ENCODE results near the gene NT5C3A. TPM values are rescaled to one million over a fixed set of nuclear protein-coding genes. Genes with fewer than 3 reads are reported as not detected.

The NT5C3A gene
- 31.3 TPM for total RNA-seq

DNA sequence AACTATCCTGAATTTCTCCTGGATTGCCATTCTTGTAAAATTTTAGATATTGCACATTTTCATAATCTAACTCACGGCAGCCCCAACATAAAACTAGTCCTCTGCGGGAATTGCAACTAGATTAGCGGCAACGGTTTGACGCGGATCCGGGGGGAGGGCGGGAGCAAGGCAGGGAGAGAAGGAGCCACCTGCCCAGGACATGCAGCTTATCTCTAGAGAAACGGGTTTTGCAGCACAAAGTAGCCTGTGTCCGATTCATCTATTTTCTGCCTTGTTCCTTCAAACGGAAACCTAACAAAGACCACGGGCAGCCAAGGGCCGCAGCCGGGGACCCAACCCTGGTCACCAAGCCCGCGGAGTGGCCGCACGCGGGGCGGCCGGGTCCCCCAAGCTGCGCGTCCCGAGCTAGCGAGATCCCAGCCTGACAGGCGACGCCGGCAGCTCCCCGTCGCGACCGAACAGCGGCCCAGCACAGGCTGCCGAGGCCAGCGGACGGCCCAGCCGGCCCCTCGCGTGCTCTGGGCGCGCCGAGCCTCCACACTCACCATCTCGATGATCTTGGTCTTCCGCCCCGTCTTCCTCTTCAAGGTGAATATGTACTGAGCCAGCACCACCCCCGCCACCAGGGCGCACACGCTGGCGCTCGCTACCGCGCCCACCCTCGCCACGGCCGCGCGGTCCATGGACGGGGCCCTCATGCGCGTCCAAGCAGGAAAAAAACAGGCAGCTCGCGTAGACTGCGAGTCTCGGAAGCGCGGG is at the start of gene NT5C3A:
Gene NT5C3A (minus strand): TSS at position 754 of the 759 bp plus-strand sequence. CDS start 71 bp downstream, at position 683.
- Histone ChIP-seq H3K4me3 (ENCODE audit: low read length in 3 of 3) (peak within 1 kb of the TSS; percentile 74 to 90 (median 90)), H3K4me1 (ENCODE audit: control insufficient read depth in 3 of 3, insufficient read depth in 3 of 3, low read length in 3 of 3) (peaks cover 4 to 17% (median 14%) of the 10 kb centered on the region in 3 donors), H3K36me3 (ENCODE audit: control insufficient read depth in 3 of 3, insufficient read depth in 3 of 3, low read length in 3 of 3) (no peaks in the 10 kb centered on the region), H3K27me3 (ENCODE audit: control insufficient read depth in 3 of 3, insufficient read depth in 3 of 3, low read length in 3 of 3) (no peaks in the 10 kb centered on the region), H3K9ac (ENCODE audit: low read depth in 1 of 3, low read length in 3 of 3) (peak within 1 kb of the TSS; percentile 84 to 93 (median 87)), H3K27ac (ENCODE audit: low read depth, low read length) (peak within 1 kb of the TSS; percentile 89), H3K9me3 (ENCODE audit: control insufficient read depth in 3 of 3, low read length in 3 of 3) (peaks cover 0 to 2% (median 2%) of the 10 kb centered on the region in 3 donors)

DNA sequence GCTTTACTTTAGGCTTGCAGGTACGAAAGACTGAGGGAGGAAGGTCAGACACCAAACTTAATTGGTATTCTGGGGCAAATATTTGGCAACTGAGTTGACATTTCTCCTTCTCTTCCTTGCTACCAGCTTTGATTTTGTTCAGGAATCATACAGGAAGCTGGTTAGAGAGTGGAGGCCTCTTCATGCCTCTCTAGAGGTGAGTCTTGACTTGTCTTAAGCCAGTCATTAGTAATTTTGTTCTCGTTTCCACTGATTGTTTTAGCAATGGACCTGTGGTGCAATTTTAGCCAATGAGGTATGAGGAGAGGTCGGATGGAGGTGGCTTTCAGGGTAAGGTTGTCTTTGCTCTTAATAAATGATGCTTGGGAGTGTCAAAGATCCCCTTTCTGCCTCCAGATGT is 49.0 kb upstream of the NT5C3A start:
- peaks cover 13 to 24% (median 17%) of the 10 kb centered on the region in 3 donors for H3K4me1 ChIP-seq (ENCODE audit: control insufficient read depth in 3 of 3, insufficient read depth in 3 of 3, low read length in 3 of 3)
- no peak overlapping the region for H3K4me3 ChIP-seq (ENCODE audit: low read length in 3 of 3)
- no peaks in the 10 kb centered on the region for H3K36me3 ChIP-seq (ENCODE audit: control insufficient read depth in 3 of 3, insufficient read depth in 3 of 3, low read length in 3 of 3)
- H3K27ac ChIP-seq (ENCODE audit: low read depth, low read length) = no peak overlapping the region
- no peak overlapping the region for H3K9ac ChIP-seq (ENCODE audit: low read depth in 1 of 3, low read length in 3 of 3)
- no peaks in the 10 kb centered on the region for H3K27me3 ChIP-seq (ENCODE audit: control insufficient read depth in 3 of 3, insufficient read depth in 3 of 3, low read length in 3 of 3)
- no peaks in the 10 kb centered on the region for H3K9me3 ChIP-seq (ENCODE audit: control insufficient read depth in 3 of 3, low read length in 3 of 3)

DNA sequence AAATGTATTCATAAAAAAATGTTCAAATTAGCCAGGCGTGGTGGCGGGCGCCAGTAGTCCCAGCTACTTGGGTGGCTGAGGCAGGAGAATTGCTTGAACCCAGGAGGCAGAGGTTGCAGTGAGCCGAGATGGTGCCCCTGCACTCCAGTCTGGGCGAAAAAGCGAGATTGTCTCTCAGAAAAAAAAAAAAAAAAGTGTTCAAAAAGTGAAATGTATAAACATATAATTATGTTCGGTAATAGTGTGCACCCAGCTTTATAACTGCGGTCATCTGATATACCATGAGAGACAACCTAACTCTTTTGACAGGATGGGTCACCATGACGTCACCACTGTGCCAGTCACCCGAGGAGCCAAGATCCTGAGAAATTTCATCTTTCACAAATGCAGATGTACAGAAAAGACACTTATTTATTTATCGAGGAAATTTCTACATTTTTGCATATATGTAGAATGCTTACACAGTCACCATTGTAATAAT is 47.2 kb upstream of the NT5C3A start:
- peak overlapping the region in 2 of 3 donors; percentile 50 to 51 for H3K9ac ChIP-seq (ENCODE audit: low read depth in 1 of 3, low read length in 3 of 3)

DNA sequence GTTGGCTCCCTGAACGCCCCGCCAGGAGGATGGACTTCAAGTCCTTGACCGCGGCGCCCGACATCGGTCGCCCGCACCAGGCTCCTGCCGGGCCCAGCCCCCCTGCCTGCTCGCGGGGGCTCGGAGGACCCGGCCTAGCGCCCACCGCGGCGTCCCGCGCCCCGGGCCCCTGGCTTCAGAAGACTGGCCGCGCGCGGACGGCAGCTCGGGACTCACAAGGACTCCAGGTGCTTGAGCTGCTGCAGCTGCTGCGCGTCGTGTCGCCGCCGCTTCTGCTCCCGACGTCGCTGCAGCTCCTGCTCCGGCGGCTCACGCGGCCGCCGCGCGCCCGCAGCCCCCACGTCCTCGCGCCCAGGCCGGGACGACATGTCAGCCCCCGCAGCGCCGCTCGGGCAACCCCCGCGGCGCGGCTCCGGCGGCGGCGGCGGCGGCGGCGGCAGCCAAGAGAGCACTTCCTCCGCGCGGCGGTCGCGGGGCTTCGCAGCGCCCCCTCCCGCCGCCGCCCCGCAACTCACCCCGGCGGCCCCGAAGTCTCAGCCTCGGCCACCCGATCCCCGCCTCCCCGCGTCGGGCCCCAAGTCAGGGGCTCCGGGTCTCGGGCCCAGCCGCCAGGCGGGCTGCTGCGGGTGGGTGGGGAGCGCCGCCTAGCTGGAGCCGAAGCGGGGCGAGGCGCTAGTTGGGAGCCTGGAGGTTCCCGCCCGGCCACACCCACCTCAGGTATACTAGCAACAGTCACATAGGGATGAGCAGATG is 46.6 kb upstream of the NT5C3A start, which contains the start of gene RP9:
Gene RP9 (minus strand): TSS at position 400 of the 753 bp plus-strand sequence. CDS start 32 bp downstream, at position 368.
- Histone ChIP-seq H3K27ac (ENCODE audit: low read depth, low read length) (no peak within 1 kb of the TSS), H3K9ac (ENCODE audit: low read depth in 1 of 3, low read length in 3 of 3) (peak within 1 kb of the TSS; percentile 88 to 93 (median 90)), H3K9me3 (ENCODE audit: control insufficient read depth in 3 of 3, low read length in 3 of 3) (no peaks in the 10 kb centered on the region), H3K4me1 (ENCODE audit: control insufficient read depth in 3 of 3, insufficient read depth in 3 of 3, low read length in 3 of 3) (peaks cover 17 to 25% (median 22%) of the 10 kb centered on the region in 3 donors), H3K4me3 (ENCODE audit: low read length in 3 of 3) (peak within 1 kb of the TSS; percentile 85 to 89 (median 88)), H3K27me3 (ENCODE audit: control insufficient read depth in 3 of 3, insufficient read depth in 3 of 3, low read length in 3 of 3) (no peaks in the 10 kb centered on the region), H3K36me3 (ENCODE audit: control insufficient read depth in 3 of 3, insufficient read depth in 3 of 3, low read length in 3 of 3) (no peaks in the 10 kb centered on the region)

More for the DNA sequence above, 47.2 kb upstream of the NT5C3A start:
- H3K27me3 ChIP-seq (ENCODE audit: control insufficient read depth in 3 of 3, insufficient read depth in 3 of 3, low read length in 3 of 3) = no peaks in the 10 kb centered on the region
- no peak overlapping the region for H3K27ac ChIP-seq (ENCODE audit: low read depth, low read length)
- no peaks in the 10 kb centered on the region for H3K9me3 ChIP-seq (ENCODE audit: control insufficient read depth in 3 of 3, low read length in 3 of 3)
- peak overlapping the region; percentile 48 to 88 (median 61) for H3K4me3 ChIP-seq (ENCODE audit: low read length in 3 of 3)
- H3K4me1 ChIP-seq (ENCODE audit: control insufficient read depth in 3 of 3, insufficient read depth in 3 of 3, low read length in 3 of 3) = peaks cover 17 to 25% (median 22%) of the 10 kb centered on the region in 3 donors
- no peaks in the 10 kb centered on the region for H3K36me3 ChIP-seq (ENCODE audit: control insufficient read depth in 3 of 3, insufficient read depth in 3 of 3, low read length in 3 of 3)

DNA sequence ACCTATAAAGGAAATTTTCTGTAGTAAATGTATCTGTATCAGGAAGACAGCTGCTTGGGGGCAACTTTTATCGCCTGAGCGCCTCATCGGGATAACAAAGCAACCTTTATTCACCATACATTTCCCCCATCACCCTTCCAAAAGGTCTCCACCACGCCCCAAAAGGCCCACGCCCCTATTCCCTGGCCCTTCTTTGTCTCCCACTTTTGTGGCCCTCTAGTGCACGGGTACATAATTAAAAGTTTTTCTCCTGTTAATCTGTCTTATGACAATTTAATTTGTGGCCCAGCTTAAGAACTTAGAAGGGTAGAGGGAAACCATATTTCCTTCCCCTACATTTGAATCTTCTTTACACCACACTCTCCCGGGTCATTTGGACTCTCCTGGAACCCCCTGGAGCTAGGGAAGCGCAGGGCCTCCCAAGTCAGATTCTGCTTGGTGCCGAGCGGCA is 46.0 kb upstream of the NT5C3A start:
- Histone ChIP-seq H3K36me3 (ENCODE audit: control insufficient read depth in 3 of 3, insufficient read depth in 3 of 3, low read length in 3 of 3) (peaks cover 0 to under 1% (median 0%) of the 10 kb centered on the region in 3 donors), H3K27me3 (ENCODE audit: control insufficient read depth in 3 of 3, insufficient read depth in 3 of 3, low read length in 3 of 3) (no peaks in the 10 kb centered on the region), H3K9ac (ENCODE audit: low read depth in 1 of 3, low read length in 3 of 3) (peak overlapping the region; percentile 88 to 93 (median 90)), H3K4me3 (ENCODE audit: low read length in 3 of 3) (peak overlapping the region; percentile 85 to 89 (median 88)), H3K4me1 (ENCODE audit: control insufficient read depth in 3 of 3, insufficient read depth in 3 of 3, low read length in 3 of 3) (peaks cover 17 to 25% (median 22%) of the 10 kb centered on the region in 3 donors), H3K9me3 (ENCODE audit: control insufficient read depth in 3 of 3, low read length in 3 of 3) (no peaks in the 10 kb centered on the region), H3K27ac (ENCODE audit: low read depth, low read length) (no peak overlapping the region)

DNA sequence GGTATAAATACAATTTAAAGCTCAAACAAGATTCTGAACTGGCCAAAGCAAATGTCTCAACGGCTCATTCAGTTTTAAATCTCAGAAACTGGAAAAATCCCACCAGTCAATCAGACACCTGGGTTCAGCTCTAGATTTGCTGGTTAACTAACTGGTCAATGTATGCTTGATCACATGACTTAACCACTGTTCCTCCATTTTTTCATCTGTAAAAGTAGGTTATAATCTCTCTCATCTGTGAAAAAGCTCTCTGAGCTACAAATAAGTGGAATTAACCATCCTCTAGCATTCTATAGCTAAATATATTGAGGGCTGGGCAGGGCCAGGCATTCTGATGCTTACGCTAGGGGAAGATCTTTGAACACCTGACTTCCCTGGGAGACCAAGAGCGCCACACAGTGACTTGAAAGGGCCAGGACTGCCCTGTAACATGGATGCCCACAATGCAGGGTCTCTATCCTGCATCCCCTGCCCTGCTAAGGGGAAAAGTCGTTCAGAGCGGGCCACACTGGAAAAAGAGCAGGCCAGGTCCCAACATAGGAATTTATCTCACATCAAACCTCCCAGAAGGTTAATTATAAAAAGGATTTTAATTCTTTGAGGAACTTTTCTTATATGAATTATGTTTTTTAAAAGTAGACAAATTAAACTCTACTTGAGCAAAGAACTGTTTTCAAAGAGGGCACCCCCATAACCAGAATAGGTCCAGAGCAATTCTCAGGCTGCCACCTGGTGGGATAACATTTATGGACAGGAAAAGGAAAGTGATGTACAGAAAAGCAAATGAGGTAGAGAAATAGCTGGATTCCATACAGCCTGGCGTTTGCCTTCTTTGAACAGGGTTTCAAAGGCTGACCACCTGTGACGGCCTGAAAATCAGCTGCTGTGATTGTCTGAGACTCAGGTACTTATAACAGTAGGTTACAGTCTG is 44.8 kb upstream of the NT5C3A start:
- H3K9ac ChIP-seq (ENCODE audit: low read depth in 1 of 3, low read length in 3 of 3) = peak overlapping the region; percentile 71 to 93 (median 90)
- no peaks in the 10 kb centered on the region for H3K9me3 ChIP-seq (ENCODE audit: control insufficient read depth in 3 of 3, low read length in 3 of 3)
- no peaks in the 10 kb centered on the region for H3K27me3 ChIP-seq (ENCODE audit: control insufficient read depth in 3 of 3, insufficient read depth in 3 of 3, low read length in 3 of 3)
- H3K36me3 ChIP-seq (ENCODE audit: control insufficient read depth in 3 of 3, insufficient read depth in 3 of 3, low read length in 3 of 3) = peaks cover 0 to 13% (median 6%) of the 10 kb centered on the region in 3 donors
- H3K4me3 ChIP-seq (ENCODE audit: low read length in 3 of 3) = peak overlapping the region; percentile 85 to 89 (median 88)
- peaks cover 24 to 28% (median 28%) of the 10 kb centered on the region in 3 donors for H3K4me1 ChIP-seq (ENCODE audit: control insufficient read depth in 3 of 3, insufficient read depth in 3 of 3, low read length in 3 of 3)
- H3K27ac ChIP-seq (ENCODE audit: low read depth, low read length) = no peak overlapping the region

DNA sequence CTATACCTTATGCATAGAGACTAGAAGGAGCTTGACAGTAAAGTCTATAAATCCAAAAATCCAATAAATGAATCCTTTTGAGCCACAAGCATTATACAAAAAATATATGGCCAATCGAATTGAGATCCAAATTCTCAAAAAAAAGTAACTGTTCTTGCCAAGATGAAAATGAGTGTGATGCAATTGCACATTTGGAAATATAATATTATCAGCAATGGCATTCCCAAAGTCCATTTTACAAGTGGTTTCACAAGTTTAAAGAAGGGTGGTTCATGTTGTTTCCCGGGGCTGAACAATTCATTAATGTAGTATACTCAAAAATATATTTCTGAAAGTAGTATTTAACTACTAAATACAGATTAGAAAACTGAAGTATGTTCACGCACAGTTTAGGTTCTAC is 39.3 kb upstream of the NT5C3A start:
- Histone ChIP-seq H3K36me3 (ENCODE audit: control insufficient read depth in 3 of 3, insufficient read depth in 3 of 3, low read length in 3 of 3) (peaks cover 12 to 40% (median 32%) of the 10 kb centered on the region in 3 donors), H3K4me3 (ENCODE audit: low read length in 3 of 3) (no peak overlapping the region), H3K9ac (ENCODE audit: low read depth in 1 of 3, low read length in 3 of 3) (no peak overlapping the region), H3K27ac (ENCODE audit: low read depth, low read length) (no peak overlapping the region), H3K4me1 (ENCODE audit: control insufficient read depth in 3 of 3, insufficient read depth in 3 of 3, low read length in 3 of 3) (peaks cover 21 to 27% (median 23%) of the 10 kb centered on the region in 3 donors), H3K9me3 (ENCODE audit: control insufficient read depth in 3 of 3, low read length in 3 of 3) (no peaks in the 10 kb centered on the region), H3K27me3 (ENCODE audit: control insufficient read depth in 3 of 3, insufficient read depth in 3 of 3, low read length in 3 of 3) (no peaks in the 10 kb centered on the region)

DNA sequence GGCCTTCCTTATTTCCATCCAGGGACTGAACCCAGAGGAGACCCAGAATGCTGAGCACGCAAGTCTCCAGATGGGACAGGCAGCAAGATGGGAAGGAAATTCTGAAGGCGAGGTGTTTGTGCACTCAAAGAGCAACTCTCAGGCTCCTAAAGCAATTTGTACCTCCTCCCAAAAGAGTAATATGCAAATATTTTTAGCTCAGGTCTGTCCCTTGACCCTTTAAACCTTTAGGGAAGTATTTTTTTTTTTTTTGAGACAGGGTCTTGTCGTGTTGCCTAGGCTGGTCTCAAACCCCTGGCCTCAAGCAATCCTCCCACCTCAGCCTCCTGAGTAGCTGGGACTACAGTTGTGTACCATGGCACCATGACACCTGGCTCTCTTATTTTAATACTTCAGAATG is 38.2 kb upstream of the NT5C3A start:
- Histone ChIP-seq H3K4me3 (ENCODE audit: low read length in 3 of 3) (no peak overlapping the region), H3K4me1 (ENCODE audit: control insufficient read depth in 3 of 3, insufficient read depth in 3 of 3, low read length in 3 of 3) (peaks cover 14 to 24% (median 19%) of the 10 kb centered on the region in 3 donors), H3K27ac (ENCODE audit: low read depth, low read length) (no peak overlapping the region), H3K9ac (ENCODE audit: low read depth in 1 of 3, low read length in 3 of 3) (no peak overlapping the region), H3K9me3 (ENCODE audit: control insufficient read depth in 3 of 3, low read length in 3 of 3) (no peaks in the 10 kb centered on the region), H3K27me3 (ENCODE audit: control insufficient read depth in 3 of 3, insufficient read depth in 3 of 3, low read length in 3 of 3) (no peaks in the 10 kb centered on the region), H3K36me3 (ENCODE audit: control insufficient read depth in 3 of 3, insufficient read depth in 3 of 3, low read length in 3 of 3) (peaks cover 20 to 51% (median 43%) of the 10 kb centered on the region in 3 donors)

Data from skeletal muscle tissue (tissue), 4 donors.